ENCODE measurements around the gene MLC1. TPM values are rescaled to one million over a fixed set of nuclear protein-coding genes. Genes with fewer than 3 reads are reported as not detected.

Gene MLC1
- total RNA-seq, 2 experiments from 2014 or later = 0.16 TPM; not detected in 1

DNA sequence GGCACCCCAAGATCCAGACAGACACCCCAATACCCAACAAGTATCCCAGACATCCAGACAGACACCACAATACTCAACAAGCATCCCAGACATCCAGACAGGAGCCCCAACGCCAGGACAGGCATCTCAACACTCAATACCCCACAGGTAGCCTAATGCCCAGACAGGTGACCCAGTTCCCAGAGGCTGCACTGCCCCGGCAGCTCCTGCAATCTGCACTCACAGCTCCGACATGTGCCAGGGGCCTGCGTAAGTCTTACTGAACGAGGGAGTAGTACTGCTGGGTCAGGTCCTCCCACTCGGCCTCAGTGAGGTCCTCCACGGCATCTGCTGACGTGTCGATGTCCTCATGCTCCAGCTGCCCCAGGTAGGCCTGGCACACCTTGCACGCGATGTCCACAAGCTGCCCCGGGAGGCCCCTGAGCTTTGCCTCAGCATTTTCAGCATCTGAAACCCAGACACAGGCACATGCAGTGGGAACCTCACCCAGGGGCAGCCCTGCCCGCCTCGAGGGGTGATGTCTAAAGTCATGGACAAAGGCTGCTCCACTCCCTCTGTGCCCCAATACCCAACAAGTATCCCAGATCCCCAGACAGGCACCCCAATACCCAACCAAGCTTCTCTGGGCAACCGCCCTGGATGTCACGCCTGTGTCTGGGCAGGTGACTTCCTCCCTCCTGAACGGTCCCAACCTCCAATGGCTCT, 43.7 kb downstream of the MLC1 start:
- POLR2A ChIA-PET = no interaction called here
- H3K36me3 ChIP-seq (ENCODE audit: insufficient read depth, low read length) = no peaks in the 10 kb centered on the region
- no peak overlapping the region for H3K27ac ChIP-seq (ENCODE audit: low read depth, low read length, poor library complexity, severe bottlenecking)
- H2AFZ ChIP-seq (ENCODE audit: low read length) = no peak overlapping the region
- no peak for DNase-seq (ENCODE audit: low spot score)
- CTCF ChIA-PET (ENCODE audit: unreplicated experiment) = no interaction called here
- H3K79me2 ChIP-seq (ENCODE audit: insufficient read depth, low read depth, low read length) = no peaks in the 10 kb centered on the region
- BruUV-seq (replicated peaks) = no TSS peak
- no peak overlapping the region for H3K4me2 ChIP-seq (ENCODE audit: low read length)
- H3K4me1 ChIP-seq (ENCODE audit: insufficient read depth, low read length, poor library complexity, severe bottlenecking) = no peaks in the 10 kb centered on the region
- peaks cover 6% of the 10 kb centered on the region; the same call in 1 of the 2 replicates for H3K9me3 ChIP-seq (ENCODE audit: low read length)
- TF ChIP-seq CTCF (conservative IDR thresholded peaks at IDR 0.05; ENCODE audit: low read length) = no peak
- no peak for TF ChIP-seq EZH2phosphoT487 (IDR thresholded peaks at IDR 0.05; ENCODE audit: borderline replicate concordance, low read depth, low read length)
- intact Hi-C loops (cut with micrococcal nuclease; ENCODE audit: unreplicated experiment) = no loop called here
- no peaks in the 10 kb centered on the region for H3K9me2 ChIP-seq (ENCODE audit: insufficient read depth, low read length)
- H4K20me1 ChIP-seq (ENCODE audit: insufficient read depth, low read length) = no peaks in the 10 kb centered on the region
- no peak overlapping the region for H3K4me3 ChIP-seq (ENCODE audit: low read depth, low read length, poor library complexity, severe bottlenecking)

DNA sequence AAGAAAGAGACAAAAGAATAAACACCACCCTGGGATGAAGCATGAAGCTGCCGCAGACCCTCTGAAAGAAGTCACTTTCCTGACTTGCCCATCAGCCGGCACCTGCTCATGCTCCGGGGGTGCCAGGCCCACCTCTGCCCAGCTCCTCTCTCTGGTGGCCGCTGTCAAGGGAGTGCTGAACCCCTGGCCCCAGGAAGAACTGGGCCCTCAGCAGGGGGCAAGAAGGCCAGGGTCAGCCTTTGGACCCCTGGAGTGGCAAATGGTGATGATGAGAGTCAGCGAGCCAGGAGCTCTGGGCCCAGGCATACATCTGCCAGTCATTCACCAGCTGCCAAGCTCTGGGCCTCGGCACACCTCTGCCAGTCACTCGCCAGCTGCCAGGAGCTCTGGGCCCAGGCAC, 44.5 kb downstream of the MLC1 start:
- Histone ChIP-seq H3K4me2 (ENCODE audit: low read length) (no peak overlapping the region), H3K79me2 (ENCODE audit: insufficient read depth, low read depth, low read length) (no peaks in the 10 kb centered on the region), H3K4me3 (ENCODE audit: low read depth, low read length, poor library complexity, severe bottlenecking) (no peak overlapping the region), H3K36me3 (ENCODE audit: insufficient read depth, low read length) (no peaks in the 10 kb centered on the region), H3K9me3 (ENCODE audit: low read length) (peaks cover 6% of the 10 kb centered on the region; the same call in 1 of the 2 replicates), H3K27ac (ENCODE audit: low read depth, low read length, poor library complexity, severe bottlenecking) (no peak overlapping the region), H3K9me2 (ENCODE audit: insufficient read depth, low read length) (no peaks in the 10 kb centered on the region), H3K4me1 (ENCODE audit: insufficient read depth, low read length, poor library complexity, severe bottlenecking) (no peaks in the 10 kb centered on the region), H2AFZ (ENCODE audit: low read length) (no peak overlapping the region), H4K20me1 (ENCODE audit: insufficient read depth, low read length) (no peaks in the 10 kb centered on the region)
- intact Hi-C loops (cut with micrococcal nuclease; ENCODE audit: unreplicated experiment) = no loop called here
- no TSS peak for BruUV-seq (replicated peaks)
- ChIA-PET CTCF (ENCODE audit: unreplicated experiment) (no interaction called here), POLR2A (no interaction called here)
- TF ChIP-seq CTCF (conservative IDR thresholded peaks at IDR 0.05; ENCODE audit: low read length) (no peak), EZH2phosphoT487 (IDR thresholded peaks at IDR 0.05; ENCODE audit: borderline replicate concordance, low read depth, low read length) (no peak)
- DNase-seq (ENCODE audit: low spot score) = no peak

DNA sequence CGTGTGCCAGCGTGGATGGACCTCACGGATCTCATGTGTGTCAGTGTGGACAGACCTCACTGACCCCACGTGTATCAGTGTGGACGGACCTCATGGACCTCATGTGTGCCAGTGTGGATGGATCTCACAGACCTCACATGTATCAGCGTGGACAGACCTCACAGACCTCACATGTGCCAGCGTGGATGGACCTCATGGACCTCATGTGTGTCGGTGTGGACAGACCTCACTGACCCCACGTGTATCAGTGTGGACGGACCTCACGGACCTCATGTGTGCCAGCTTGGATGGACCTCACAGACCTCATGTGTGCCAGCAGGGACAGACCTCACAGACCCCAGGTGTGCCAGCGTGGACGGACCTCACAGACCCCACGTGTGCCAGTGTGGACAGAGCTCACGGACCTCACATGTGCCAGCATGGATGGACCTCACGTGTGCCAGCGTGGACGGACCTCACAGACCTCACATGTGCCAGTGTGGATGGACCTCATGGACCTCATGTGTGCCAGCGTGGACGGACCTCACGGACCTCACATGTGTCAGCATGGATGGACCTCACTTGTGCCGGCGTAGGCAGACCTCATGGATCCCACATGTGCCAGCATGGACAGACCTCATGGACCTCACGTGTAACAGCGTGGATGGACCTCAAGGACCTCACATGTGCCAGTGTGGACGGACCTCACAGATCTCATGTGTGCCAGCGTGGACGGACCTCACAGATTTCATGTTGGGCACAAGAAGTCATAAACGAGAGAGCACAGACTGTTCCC, 45.4 kb downstream of the MLC1 start:
- BruUV-seq (replicated peaks) = no TSS peak
- intact Hi-C loops (cut with micrococcal nuclease; ENCODE audit: unreplicated experiment) = no loop called here

More for the DNA sequence above, 45.4 kb downstream of the MLC1 start:
- no peaks in the 10 kb centered on the region for H3K36me3 ChIP-seq (ENCODE audit: insufficient read depth, low read length)
- CTCF ChIA-PET (ENCODE audit: unreplicated experiment) = no interaction called here
- H3K4me2 ChIP-seq (ENCODE audit: low read length) = no peak overlapping the region
- POLR2A ChIA-PET = no interaction called here
- H3K9me3 ChIP-seq (ENCODE audit: low read length) = peaks cover 6% of the 10 kb centered on the region; the same call in 1 of the 2 replicates
- H2AFZ ChIP-seq (ENCODE audit: low read length) = no peak overlapping the region
- no peaks in the 10 kb centered on the region for H3K4me1 ChIP-seq (ENCODE audit: insufficient read depth, low read length, poor library complexity, severe bottlenecking)
- no peak for TF ChIP-seq CTCF (conservative IDR thresholded peaks at IDR 0.05; ENCODE audit: low read length)
- TF ChIP-seq EZH2phosphoT487 (IDR thresholded peaks at IDR 0.05; ENCODE audit: borderline replicate concordance, low read depth, low read length) = no peak
- H3K27ac ChIP-seq (ENCODE audit: low read depth, low read length, poor library complexity, severe bottlenecking) = no peak overlapping the region
- H3K9me2 ChIP-seq (ENCODE audit: insufficient read depth, low read length) = no peaks in the 10 kb centered on the region
- DNase-seq (ENCODE audit: low spot score) = no peak
- H3K79me2 ChIP-seq (ENCODE audit: insufficient read depth, low read depth, low read length) = no peaks in the 10 kb centered on the region
- no peaks in the 10 kb centered on the region for H4K20me1 ChIP-seq (ENCODE audit: insufficient read depth, low read length)
- H3K4me3 ChIP-seq (ENCODE audit: low read depth, low read length, poor library complexity, severe bottlenecking) = no peak overlapping the region

Measured in OCI-LY7 (cell line).